Stimulated activated naive CD4-positive, alpha-beta T cell treated with Interleukin-2 at 50 U/mL for 16 hours (primary cell): Measurements from ENCODE around the gene TRAF7.
"Not testable (repeated sequence)": the region's sequence is repeated elsewhere in the genome, so short reads cannot be mapped to it uniquely, and the experiment has no call there.

Experiments
- DNase-seq: peaks from one replicate; lab custom pipeline; 2025; lab: John Stamatoyannopoulos, UW

TRAF7 gene

DNA sequence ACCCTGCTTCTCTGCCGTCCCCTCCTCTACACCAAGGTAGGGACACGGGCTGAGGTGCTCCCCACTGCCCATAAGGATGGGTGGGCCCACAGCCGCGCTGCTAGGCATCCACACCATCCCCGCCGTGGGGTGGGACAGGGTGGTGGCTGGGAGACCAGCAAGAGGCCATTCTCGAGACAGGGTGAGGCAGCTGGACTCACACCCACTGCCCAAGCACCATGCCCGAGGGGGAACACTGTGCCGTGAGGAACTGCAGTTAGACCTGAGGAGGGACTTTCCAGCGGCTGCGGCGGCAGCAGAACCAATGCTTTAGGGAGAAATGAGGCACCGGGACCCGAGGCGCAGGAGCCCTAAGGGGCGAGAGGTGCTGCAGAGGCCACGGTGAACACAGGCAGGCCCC lies 33.2 kb upstream of the TRAF7 start:
- DNase-seq: no peak

DNA sequence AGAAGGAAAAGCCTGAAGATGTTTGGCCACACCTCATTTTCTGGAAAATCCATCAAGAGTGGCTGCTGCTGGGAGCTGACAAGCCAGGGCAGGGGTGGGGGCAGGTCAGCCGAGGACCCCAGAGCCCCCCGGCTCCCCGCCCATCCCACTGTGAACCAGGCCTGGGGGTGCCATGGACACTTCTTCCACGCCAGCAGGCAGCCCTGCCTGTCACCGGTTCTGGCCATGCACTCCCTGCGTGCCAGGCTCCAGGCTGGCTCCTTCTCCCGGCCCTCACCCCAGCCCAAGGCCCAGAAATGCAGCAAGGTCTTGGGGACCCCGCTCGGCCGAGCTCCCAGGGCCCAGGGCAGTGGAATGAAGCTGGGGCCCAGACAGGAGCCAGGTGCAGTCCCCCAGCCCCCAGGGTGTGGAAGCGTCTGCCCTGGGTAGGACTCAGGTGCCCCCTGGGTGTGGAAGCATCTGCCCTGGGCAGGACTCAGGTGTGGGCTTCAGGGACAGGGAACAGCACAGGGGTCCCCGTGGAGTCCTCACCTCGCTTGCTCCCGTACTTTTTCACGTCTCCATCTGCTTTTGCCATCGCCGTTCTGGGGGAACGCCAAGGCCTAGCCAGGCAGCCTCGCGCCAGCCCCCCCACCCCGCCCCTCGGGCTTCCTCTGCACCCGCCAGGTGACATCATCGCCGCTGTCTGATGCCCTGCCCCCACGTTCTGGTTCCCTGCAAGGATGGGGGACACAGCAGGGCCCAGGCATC lies 32.5 kb upstream of the TRAF7 start:
- not testable (repeated sequence) for DNase-seq

DNA sequence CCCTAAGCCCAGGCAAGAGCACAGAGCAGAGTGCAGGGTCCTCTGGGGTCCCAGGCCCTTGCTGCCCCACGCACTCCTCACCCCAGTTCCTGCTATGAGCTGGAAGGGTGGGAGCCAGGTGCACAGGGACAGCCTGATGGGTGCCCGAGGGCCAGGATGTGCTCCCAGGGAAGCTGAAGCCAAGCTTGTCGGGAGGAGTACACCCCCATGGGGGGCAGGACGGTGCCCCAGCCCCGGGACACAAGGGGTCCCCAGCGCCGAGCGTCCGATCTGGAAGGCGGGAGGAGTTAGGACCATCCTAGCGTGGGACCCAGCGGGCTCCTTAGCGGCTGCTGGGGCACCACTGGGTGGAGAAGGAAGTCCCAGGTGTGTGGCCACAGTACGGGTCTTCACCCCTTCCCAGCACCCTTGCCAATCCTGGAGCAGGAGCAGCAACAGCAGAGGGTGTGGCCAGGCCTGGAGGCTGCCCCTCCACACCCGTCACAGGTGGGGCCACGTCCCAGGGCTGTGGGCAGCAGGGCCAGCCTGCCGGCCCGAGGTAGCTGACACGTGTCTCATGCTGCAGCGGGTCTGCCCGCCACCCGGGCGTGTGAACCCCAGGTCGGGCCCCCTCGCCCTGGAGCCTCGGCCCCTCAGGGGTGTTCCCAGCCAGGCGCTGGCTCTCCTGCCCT lies 31.7 kb upstream of the TRAF7 start:
- DNase-seq: not testable (repeated sequence)

DNA sequence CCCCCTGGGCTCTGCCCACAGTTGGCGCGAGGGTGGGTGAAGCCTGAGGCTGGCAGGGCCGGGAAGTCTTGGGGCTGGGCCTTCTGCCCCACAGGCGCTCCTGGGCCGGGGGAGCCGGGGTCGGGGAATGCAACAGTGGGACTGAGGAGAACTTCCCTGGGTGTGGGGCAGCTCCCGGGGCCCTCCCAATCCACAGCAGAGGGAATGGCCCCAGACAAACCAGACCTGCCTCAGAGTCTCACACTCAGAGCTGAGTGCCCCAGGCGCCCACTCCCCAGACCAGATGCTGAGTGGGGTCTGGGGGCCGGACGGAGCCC lies 31.2 kb upstream of the TRAF7 start:
- DNase-seq: not testable (repeated sequence)

DNA sequence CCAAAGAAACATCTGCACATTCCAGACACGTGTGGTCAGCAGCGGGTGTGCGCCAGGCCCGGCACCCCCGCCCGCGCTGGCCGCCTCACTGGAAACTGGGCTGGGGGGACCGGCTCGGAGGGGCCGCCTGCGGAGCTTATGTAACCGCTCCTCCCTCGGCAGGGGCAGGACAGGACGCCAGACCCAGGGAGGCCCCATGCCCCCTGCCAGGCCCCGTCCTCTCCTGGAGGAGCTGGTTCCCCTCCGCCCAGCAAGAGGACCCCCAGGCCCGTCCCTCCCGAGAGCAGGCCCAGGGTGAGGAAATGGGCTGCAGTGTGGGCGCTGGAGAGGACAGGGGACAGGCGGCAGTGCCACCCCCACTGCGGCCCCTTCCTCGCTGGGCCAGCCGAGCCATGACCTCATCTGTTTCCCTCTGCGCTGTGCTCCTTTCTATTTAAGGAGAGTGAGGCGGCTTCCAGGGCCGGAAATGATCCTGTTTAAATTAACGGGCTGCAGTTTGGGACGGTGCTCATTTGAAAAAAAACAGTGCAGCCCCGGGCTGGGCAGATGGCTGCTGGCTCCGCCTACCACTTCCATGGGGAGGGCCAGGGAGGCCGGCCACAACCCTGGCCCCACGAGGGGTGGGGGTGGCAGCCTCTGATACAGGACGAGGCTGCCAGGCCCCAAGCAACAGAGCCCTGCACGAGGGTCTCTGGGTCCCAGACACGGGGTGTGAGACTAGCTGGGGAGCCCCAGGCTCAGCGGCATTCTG lies 30.7 kb upstream of the TRAF7 start:
- not testable (repeated sequence) for DNase-seq

DNA sequence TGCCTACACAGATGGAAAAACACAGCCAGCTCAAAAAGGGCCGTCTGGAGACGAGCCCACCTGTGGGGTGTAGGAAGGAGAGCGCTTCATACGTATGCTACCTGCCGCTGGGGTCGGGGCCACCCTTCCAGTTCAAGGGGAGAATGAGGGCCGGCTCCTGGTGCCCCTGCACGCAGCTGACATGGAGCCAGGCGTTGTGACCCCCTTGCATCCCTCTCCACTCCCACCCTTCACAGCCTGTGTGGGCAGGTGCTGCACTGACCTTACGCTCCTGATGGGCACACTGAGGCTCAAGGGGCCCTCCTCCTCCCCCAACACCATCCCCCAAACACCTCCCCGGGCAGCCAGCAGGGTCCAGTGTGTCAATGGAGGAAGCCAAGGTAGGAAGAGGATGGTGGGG lies 30.0 kb upstream of the TRAF7 start:
- not testable (repeated sequence) for DNase-seq

DNA sequence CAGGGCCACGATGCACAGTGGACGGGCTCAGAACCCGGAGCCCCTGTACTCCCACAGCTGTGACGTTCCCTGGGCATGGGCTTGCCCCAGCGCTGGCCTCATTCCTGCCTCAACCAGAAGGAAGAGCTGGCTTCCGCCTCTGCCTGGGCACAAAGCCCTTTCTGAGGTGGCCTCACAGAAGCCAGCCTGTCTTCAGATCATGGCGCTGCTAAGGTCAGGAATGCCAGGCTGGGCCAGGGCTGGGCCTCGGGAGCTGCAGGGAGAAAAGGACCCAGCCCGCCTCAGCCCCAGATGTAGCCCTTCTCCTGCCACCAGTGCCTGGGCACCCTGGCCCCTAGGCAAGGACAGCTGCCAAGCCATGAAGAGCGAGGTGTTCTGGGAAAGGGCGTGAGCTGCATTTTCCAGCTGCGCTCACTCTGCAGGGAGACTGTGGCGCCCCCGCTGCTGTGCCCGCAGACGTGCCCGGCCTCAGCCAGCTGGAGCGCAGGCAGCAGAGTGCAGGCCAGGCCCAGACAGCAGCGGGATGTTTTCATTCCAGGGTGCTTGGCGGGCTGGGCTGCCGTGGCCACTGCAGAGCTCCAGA lies 29.3 kb upstream of the TRAF7 start:
- DNase-seq: not testable (repeated sequence)

DNA sequence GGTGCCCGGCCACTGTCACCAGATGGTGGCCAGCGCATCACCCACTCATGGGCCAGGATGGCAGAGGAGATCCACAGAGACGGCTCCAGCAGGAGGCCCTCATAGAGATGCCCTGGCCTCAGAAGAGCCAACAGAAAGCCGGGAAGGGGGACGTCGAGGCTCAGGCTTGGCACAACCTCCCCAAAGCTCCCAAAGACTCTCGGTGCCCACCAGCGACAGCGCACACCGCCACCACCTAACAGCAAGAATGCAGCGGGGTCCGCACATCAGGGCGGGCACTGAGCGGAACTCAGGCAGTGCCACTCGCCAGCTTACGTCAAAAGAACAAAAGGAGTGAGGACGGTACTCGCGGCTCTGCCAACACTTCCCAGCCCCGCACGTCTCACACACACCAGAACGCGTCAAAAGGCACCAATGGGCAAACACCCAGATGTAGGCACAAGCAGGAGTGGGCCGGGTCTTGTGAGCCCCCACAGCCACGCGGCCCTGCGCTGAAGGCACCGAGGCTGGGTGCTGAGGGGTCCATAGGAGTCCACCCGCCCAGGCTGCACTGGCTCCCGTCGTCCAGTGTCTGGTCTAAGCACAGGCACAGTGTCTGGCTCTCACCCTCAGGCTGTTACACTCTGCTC lies 28.5 kb upstream of the TRAF7 start:
- not testable (repeated sequence) for DNase-seq

DNA sequence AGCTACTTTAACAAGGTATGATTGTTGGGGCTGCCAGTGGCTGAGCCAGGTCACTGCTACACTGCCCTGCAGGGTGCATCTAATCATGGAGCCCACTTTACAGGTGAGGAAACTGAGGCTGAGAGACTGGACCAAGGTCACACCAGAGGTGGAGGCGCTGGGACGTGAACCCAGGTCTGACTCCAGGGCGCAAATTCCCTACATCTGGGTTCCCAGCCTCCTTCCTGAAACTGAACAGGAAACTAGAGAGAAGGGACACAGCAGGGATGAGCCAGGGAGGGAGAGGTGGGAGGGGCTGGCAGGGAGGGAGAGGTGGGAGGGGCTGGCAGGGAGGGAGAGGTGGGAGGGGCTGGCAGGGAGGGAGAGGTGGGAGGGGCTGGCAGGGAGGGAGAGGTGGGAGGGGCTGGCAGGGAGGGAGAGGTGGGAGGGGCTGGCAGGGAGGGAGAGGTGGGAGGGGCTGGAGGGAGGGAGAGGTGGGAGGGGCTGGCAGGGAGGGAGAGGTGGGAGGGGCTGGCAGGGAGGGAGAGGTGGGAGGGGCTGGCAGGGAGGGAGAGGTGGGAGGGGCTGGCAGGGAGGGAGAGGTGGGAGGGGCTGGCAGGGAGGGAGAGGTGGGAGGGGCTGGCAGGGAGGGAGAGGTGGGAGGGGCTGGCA lies 27.8 kb upstream of the TRAF7 start:
- not testable (repeated sequence) for DNase-seq

DNA sequence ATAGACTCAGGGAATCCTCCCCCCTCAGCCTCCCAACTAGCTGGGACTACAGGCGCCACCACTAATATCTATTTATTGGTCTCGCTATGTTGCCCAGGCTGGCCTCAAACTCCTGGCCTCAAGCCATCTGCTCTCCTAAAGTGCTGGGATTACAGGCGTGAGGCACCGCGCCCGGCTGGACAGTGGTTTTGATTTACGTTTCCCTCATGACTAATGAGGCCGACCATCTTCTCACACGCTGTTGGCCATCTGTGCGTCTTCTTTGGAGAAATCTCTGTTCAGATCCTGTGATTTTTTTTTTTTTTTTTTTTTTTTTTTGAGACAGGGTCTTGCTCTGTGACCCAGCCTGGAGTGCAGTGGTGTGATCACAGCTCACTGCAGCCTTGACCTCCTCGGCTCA lies 26.3 kb upstream of the TRAF7 start:
- DNase-seq: not testable (repeated sequence)

DNA sequence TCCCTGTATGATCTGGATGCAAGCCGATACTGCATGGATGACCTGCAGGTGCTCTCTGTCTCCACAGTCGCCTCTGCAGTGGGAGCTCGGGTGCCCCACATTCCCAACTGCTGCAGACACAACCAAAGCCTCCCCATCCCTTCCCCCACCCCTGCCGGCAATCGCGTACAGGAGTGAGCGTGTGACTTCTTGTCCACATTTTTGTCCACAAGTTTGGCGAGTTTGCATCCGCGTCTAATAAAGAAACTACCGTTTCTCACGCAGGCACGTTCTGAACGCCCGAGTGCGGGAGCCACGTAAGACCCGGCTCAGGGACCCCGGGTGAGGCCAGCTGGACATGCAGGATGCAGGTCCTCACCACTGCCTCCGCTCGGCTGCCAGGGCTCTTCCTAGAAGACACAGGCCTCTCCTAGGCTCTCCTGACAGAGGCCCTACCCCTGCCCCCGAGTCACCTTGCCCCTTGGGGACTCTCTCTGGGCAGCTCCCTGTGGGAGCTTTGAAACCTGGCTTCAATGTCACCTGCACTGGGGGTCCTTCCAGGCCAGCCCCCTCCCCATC lies 25.6 kb upstream of the TRAF7 start:
- DNase-seq: not testable (repeated sequence)

DNA sequence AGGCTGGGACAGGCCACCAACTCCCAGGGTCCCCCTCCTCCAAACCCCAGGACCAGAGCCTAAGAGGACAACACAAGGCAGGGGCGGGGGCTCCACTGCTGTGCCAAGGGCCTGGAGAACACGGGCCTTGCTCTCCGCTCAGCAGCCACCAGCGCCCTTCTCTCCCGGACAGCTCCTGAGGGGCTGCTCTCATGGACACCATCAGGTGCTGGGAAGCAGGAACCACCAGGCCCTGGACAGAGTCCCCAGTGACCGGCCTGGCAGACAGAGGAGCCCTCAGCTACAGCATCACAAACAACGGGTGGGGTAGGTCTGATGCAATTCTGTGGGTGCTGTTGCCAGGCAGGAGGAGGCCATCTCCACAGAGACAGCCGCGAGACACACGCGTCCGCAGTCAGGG lies 21.8 kb upstream of the TRAF7 start:
- not testable (repeated sequence) for DNase-seq

DNA sequence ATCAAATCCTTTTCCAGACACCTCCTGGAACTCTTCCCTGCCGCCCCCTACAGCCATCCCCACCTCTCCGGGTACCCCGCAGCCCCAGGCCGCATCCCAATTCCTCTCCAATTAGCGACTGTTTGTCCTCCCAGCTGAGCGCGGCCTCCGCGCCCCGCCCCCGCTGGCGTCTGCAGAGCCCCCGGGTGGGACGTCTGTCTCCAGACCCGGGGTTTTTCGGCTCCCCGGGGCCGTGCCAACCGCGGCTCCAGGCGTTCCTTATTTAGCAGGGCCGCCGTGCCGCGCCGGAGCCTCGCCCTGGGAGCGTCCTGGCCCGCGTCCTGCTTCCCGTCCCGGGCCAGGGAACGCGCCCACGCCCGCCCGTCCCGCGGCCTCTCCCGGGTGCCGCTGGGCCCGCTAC lies 20.5 kb upstream of the TRAF7 start:
- DNase-seq: not testable (repeated sequence)

DNA sequence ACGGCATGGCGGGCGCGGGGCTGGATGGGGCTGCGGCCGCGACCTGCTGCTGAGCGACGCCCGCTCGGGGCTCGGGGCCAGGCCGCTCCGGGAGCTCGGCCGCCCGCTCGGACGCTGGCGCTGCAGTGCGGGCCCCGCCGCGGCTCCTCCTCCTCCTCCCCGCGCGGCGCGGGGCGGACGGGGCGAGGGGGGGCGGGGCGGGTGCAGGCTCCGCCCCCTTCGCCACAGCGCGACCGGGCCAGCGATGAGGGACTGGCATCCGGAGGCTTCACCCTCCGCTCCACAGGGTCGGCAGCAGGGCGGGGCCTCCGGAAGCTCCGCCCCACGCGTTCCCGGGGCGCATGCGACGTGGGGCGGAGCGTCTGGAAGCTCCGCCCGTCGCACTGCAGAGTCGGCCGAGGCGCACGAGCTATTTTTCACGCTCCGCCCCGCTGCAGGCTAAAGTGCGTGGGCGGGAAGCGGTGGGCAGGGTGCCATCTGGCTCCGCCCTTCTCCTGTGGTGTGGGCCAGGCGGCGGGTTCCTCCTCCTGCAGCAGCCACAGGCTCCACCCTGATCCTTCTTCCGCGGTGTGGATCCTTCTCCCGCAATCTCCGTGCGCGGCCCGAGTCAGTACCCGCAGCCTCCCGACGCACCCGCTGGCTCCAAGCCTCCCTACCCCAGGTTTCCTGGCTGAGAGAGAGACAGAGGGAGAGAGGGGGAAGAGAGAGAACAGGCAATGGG lies 19.7 kb upstream of the TRAF7 start, which contains the start of gene PKD1:
Gene PKD1 (minus strand): TSS at position 129 of the 721 bp plus-strand sequence. CDS start 209 bp downstream, outside the sequence.
- peak; percentile 96 for DNase-seq

DNA sequence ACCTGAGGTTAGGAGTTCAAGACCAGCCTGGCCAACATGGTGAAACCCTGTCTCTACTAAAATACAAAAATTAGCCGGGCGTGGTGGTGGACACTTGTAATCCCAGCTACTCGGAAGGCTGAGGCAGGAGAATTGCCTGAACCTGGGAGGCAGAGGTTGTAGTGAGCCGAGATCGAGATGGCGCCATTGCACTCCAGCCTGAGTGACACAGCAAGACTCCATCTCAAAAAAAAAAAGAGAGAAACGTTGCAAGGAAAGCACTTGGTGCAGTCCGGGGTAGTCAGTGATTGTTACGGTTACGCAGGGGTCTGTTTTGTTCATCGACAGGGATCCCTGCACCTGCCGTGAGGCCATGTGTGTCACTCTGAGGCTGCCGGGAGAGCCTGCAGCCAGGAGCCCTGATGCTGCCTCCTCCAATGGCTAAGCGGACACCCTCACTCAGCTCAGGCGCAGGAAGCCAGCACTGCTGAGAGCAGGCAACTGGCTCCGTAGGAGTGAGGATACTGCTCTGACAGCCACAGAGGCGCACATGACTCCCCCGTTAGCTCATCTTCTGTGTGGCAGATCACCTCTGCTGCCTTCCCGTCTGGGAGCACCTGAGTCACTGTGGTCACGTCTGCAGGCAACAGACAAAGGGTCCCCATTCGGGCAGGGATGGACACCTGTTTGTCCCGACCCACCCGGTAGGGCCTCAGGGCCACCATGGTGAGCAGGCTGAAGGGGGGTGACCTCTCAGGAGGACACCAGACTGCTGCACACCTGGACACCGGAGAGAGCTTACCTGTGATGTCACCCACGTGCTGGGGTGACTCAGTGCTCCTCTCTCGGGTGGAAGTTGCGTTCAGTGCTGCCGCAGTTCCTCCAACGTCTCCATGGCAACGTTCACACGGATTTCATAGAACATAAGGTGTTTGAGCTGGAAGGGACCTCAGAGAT lies 12.4 kb upstream of the TRAF7 start:
- no peak for DNase-seq

DNA sequence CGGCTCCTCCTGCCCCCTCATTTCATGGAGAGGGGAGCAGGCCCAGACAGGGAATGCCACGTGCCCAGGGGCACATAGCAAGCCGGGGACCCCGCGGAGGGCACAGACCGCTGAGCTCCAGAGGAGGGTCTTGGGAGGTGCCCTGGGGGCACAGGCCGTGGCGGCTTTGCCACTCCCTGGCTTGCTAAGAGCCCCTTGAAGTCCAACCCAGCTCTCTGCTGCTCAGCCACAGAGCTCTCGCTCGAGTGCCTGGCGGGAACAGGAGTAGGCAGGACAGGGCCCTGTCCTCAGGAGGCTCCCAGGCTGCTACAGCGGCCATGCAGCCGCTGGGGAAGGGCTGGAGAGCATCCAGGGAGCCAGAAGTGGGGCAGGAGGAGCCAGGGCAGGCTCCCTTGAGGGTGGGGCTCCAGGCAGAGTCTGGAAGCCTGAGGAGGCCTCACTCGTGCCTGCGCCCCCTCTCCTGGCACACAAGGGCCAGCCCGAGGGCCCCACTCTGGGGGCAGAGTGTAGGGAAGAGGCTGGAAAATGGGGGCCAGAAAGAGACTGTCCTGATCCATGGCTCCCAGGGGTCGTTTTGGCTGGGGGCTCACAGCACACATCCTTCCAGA lies 11.6 kb upstream of the TRAF7 start:
- no peak for DNase-seq

DNA sequence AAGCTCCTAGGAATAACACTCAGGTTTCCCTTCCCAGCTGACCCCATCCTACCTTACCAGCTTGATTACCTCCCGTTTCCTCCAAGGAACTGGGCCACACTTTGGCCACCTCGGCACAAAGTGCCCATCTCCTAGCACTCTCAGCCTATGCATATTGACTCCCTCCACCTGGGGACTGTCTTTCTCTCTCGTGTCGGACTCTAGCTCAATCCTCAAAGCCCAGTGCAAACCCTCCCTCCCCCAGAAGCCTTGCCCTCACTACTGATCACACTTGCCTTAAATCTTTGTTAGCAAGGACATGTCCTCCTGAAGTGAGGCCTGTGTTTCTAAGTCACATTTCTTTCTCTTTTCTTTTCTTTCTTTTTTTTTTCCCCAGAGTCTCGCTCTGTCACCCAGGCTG lies 9.7 kb upstream of the TRAF7 start:
- no peak for DNase-seq

DNA sequence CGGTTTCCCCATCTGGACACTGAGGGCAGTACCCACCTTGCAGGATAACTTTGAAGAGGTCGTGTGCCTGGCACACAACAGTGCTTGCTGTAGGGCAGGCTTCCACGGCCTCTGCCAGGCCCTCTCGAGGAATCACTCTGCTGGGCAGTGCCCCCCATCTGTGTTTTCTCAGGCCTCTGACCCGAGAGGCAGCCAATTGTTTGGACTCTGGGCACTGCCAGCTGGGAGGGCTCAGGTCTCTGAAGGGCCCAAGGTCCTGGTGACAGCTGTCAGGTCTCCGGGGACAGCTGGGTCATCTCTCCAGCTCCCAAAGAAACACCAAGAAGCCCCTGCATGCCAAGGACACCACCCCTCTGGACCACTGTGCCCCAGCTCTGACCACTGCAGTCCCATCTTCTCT lies 8.2 kb upstream of the TRAF7 start:
- DNase-seq: no peak
